ENCODE data around the gene FNDC3B. TPM values are rescaled to one million over a fixed set of nuclear protein-coding genes. Genes with fewer than 3 reads are reported as not detected.

Gene FNDC3B
- total and polyA plus RNA-seq, 4 donors, result 13.3 to 175 (median 100) TPM

- 44 to 63% methylated on average over 4 of the region's 4 CpGs for WGBS, 2 donors
- H3K9me3 ChIP-seq (ENCODE audit: control insufficient read depth in 4 of 4, insufficient read depth in 3 of 4, low read length in 3 of 4), result no peaks in the 10 kb centered on the region
- H3K27ac ChIP-seq (ENCODE audit: low read depth in 1 of 2, low read length in 1 of 2), result peak overlapping the region in 1 of 2 donors; percentile 51
- H3K36me3 ChIP-seq (ENCODE audit: control insufficient read depth in 4 of 4, insufficient read depth in 4 of 4, low read length in 4 of 4), result no peaks in the 10 kb centered on the region
- DNase-seq (peak in 1 of 3 donors; percentile 26), ATAC-seq (ENCODE audit: insufficient read depth, low FRiP score) (peak; percentile 90)
- no peak for TF ChIP-seq CTCF (IDR thresholded peaks at IDR 0.05; ENCODE audit: control extremely low read depth, extremely low read depth)
- peaks cover 2 to 19% (median 6%) of the 10 kb centered on the region in 5 donors for H3K4me1 ChIP-seq (ENCODE audit: control insufficient read depth in 5 of 5, insufficient read depth in 5 of 5, low read length in 5 of 5)
- H3K27me3 ChIP-seq (ENCODE audit: control insufficient read depth in 3 of 3, insufficient read depth in 3 of 3, low read length in 2 of 3), result no peaks in the 10 kb centered on the region
- H3K4me3 ChIP-seq, result no peak overlapping the region
- no peak overlapping the region for H3K9ac ChIP-seq (ENCODE audit: insufficient read depth in 1 of 2, low read length in 2 of 2)
These were observed 120.7 kb downstream of the FNDC3B start for GRCh38 chr3:172159962-172160538.

GRCh38 chr3:172161133-172161789 is 121.9 kb downstream of the FNDC3B start:
- H3K9me3 ChIP-seq (ENCODE audit: control insufficient read depth in 4 of 4, insufficient read depth in 3 of 4, low read length in 3 of 4), result no peaks in the 10 kb centered on the region
- peak overlapping the region in 1 of 2 donors; percentile 2 for H3K27ac ChIP-seq (ENCODE audit: low read depth in 1 of 2, low read length in 1 of 2)
- ATAC-seq (ENCODE audit: insufficient read depth, low FRiP score) (no peak), DNase-seq (no peak)
- H3K4me3 ChIP-seq, result no peak overlapping the region
- H3K9ac ChIP-seq (ENCODE audit: insufficient read depth in 1 of 2, low read length in 2 of 2), result no peak overlapping the region
- WGBS, 2 donors, result 95 to 97% methylated on average over 4 of the region's 4 CpGs
- H3K36me3 ChIP-seq (ENCODE audit: control insufficient read depth in 4 of 4, insufficient read depth in 4 of 4, low read length in 4 of 4), result no peaks in the 10 kb centered on the region
- no peak for TF ChIP-seq CTCF (IDR thresholded peaks at IDR 0.05; ENCODE audit: control extremely low read depth, extremely low read depth)
- H3K27me3 ChIP-seq (ENCODE audit: control insufficient read depth in 3 of 3, insufficient read depth in 3 of 3, low read length in 2 of 3), result no peaks in the 10 kb centered on the region
- H3K4me1 ChIP-seq (ENCODE audit: control insufficient read depth in 5 of 5, insufficient read depth in 5 of 5, low read length in 5 of 5), result peaks cover 1 to 12% (median 2%) of the 10 kb centered on the region in 5 donors

- Histone ChIP-seq H3K9me3 (ENCODE audit: control insufficient read depth in 4 of 4, insufficient read depth in 3 of 4, low read length in 3 of 4) (no peaks in the 10 kb centered on the region), H3K4me1 (ENCODE audit: control insufficient read depth in 5 of 5, insufficient read depth in 5 of 5, low read length in 5 of 5) (peaks cover 0 to 16% (median 0%) of the 10 kb centered on the region in 5 donors), H3K4me3 (no peak overlapping the region), H3K36me3 (ENCODE audit: control insufficient read depth in 4 of 4, insufficient read depth in 4 of 4, low read length in 4 of 4) (no peaks in the 10 kb centered on the region), H3K9ac (ENCODE audit: insufficient read depth in 1 of 2, low read length in 2 of 2) (no peak overlapping the region), H3K27ac (ENCODE audit: low read depth in 1 of 2, low read length in 1 of 2) (no peak overlapping the region), H3K27me3 (ENCODE audit: control insufficient read depth in 3 of 3, insufficient read depth in 3 of 3, low read length in 2 of 3) (no peaks in the 10 kb centered on the region)
- 91 to 96% methylated on average over 9 of the region's 9 CpGs for WGBS, 2 donors
- no peak for DNase-seq
- no peak for TF ChIP-seq CTCF (IDR thresholded peaks at IDR 0.05; ENCODE audit: control extremely low read depth, extremely low read depth)
- no peak for ATAC-seq (ENCODE audit: insufficient read depth, low FRiP score)
These were observed 122.6 kb downstream of the FNDC3B start for GRCh38 chr3:172161959-172162358.

All from lung (tissue), 12 donors.